B cell (primary cell): ENCODE data around the gene UNC13C. TPM values are rescaled to one million over a fixed set of nuclear protein-coding genes. Genes with fewer than 3 reads are reported as not detected.

ENCODE experiments used
- ATAC-seq: fragments of 200-7000 bp; cut with Tn5 transposase; one replicate; pipeline ENCODE4 v1.10.0; 2021; ENCODE audit warnings: low read depth, mild to moderate bottlenecking, moderate number of reproducible peaks, moderate library complexity
- CTCF ChIA-PET: fragments of 350-600 bp; sonication (Branson Sonifier 250); formaldehyde crosslinking; loops from one replicate; lab custom pipeline; 2021; ENCODE audit warnings: antibody characterized with exemption, inconsistent platforms; lab: Charles Lee
- POLR2A ChIA-PET: fragments of 350-600 bp; sonication (Branson Sonifier 250); formaldehyde crosslinking; loops from one replicate; lab custom pipeline; 2021; ENCODE audit warnings: antibody characterized with exemption; lab: Charles Lee
- DNase-seq: peaks from one replicate; pipeline ENCODE4 v3.0.0; 2013
- H2AFZ ChIP-seq: 2 replicates; pipeline ENCODE4 v1.6.1; 2012; ENCODE audit warnings: mild to moderate bottlenecking, low read depth, low read length; ENCODE audit not compliant: insufficient read depth, poor library complexity, severe bottlenecking
- H3K27ac ChIP-seq, 2 donors: 1 replicate in 1 of 2; 2 replicates in 1 of 2; pipeline ENCODE4 v1.5.1; 2012 to 2013; ENCODE audit warnings: low read length in 2 of 2, mild to moderate bottlenecking in 2 of 2, moderate library complexity in 1 of 2
- H3K27me3 ChIP-seq, 4 experiments: fragments of 200-600 bp in 1 of 4; sonication (generic) in 1 of 4; replicated peaks in 1 of 4; 1 replicate in 2 of 4; 2 replicates in 2 of 4; pipeline versions ENCODE4 v1.6.1 to v1.7.0; 2013 to 2016; ENCODE audit warnings: low read length in 3 of 4, mild to moderate bottlenecking in 2 of 4, mixed read lengths in 1 of 4, moderate library complexity in 1 of 4; ENCODE audit not compliant: insufficient read depth in 4 of 4, control insufficient read depth in 3 of 4; ENCODE audit errors: control extremely low read depth in 1 of 4
- H3K36me3 ChIP-seq, 2 experiments: replicated peaks in 1 of 2; 1 replicate in 1 of 2; 2 replicates in 1 of 2; pipeline versions ENCODE4 v1.6.1 to v1.7.1; 2013; ENCODE audit warnings: low read length in 1 of 2; ENCODE audit not compliant: insufficient read depth in 2 of 2, control insufficient read depth in 1 of 2; ENCODE audit errors: control extremely low read depth in 1 of 2, extremely low read depth in 1 of 2
- H3K4me1 ChIP-seq, 2 donors: fragments of 200-600 bp in 1 of 2; sonication (generic) in 1 of 2; 1 replicate in 1 of 2; 2 replicates in 1 of 2; pipeline versions ENCODE4 v1.5.1 to v1.6.1; 2013 to 2017; ENCODE audit warnings: low read length in 2 of 2; ENCODE audit not compliant: control insufficient read depth in 2 of 2, insufficient read depth in 2 of 2
- H3K4me2 ChIP-seq: replicated peaks from 2 replicates; pipeline ENCODE3; 2012; ENCODE audit warnings: mild to moderate bottlenecking, low read depth, low read length; ENCODE audit not compliant: poor library complexity, severe bottlenecking
- H3K4me3 ChIP-seq, 5 experiments: fragments of 200-600 bp in 1 of 5; sonication (generic) in 1 of 5; 1 replicate in 3 of 5; 2 replicates in 2 of 5; pipeline versions ENCODE4 v1.5.1 to v1.7.0; 2011 to 2016; ENCODE audit warnings: low read length in 4 of 5, mild to moderate bottlenecking in 4 of 5, low read depth in 2 of 5, control low read depth in 1 of 5, moderate library complexity in 1 of 5; ENCODE audit not compliant: insufficient read depth in 1 of 5; ENCODE audit errors: control extremely low read depth in 1 of 5, extremely low read depth in 1 of 5
- H3K79me2 ChIP-seq: fragments of 200-600 bp; sonication (generic); one replicate; pipeline ENCODE4 v1.6.0; 2016; ENCODE audit warnings: low read length; ENCODE audit not compliant: control insufficient read depth, insufficient read depth
- H3K9ac ChIP-seq: fragments of 200-600 bp; sonication (generic); 2 replicates; pipeline ENCODE4 v1.6.1; 2017; ENCODE audit warnings: mild to moderate bottlenecking, low read length, moderate library complexity
- H3K9me3 ChIP-seq, 3 donors: one replicate each; pipeline versions ENCODE4 v1.6.1 to v1.7.1; 2013; ENCODE audit warnings: low read length in 2 of 3; ENCODE audit not compliant: control insufficient read depth in 2 of 3, insufficient read depth in 1 of 3; ENCODE audit errors: control extremely low read depth in 1 of 3
- H4K20me1 ChIP-seq: 2 replicates; pipeline ENCODE4 v1.6.0; 2012; ENCODE audit warnings: mild to moderate bottlenecking, low read length; ENCODE audit not compliant: insufficient read depth, control insufficient read depth, poor library complexity, severe bottlenecking
- H3K27ac Mint-ChIP-seq: one replicate; pipeline ENCODE4 v1.8.0; 2021; ENCODE audit warnings: mixed read lengths
- H3K27me3 Mint-ChIP-seq: one replicate; pipeline ENCODE4 v1.8.0; 2021; ENCODE audit warnings: mixed read lengths
- H3K4me1 Mint-ChIP-seq: one replicate; pipeline ENCODE4 v1.8.0; 2021; ENCODE audit warnings: mixed read lengths
- H3K4me3 Mint-ChIP-seq: one replicate; pipeline ENCODE4 v1.8.0; 2021; ENCODE audit warnings: mixed read lengths
- H3K9me3 Mint-ChIP-seq: one replicate; pipeline ENCODE4 v1.8.0; 2022; ENCODE audit warnings: mixed read lengths; ENCODE audit not compliant: insufficient read depth
- EZH2 ChIP-seq: IDR thresholded peaks from 2 replicates; pipeline ENCODE4 v1.6.1; 2012; ENCODE audit warnings: borderline replicate concordance, low read depth, mild to moderate bottlenecking, moderate library complexity, low read length; ENCODE audit not compliant: insufficient read depth, poor library complexity, severe bottlenecking
- WGBS: methylation state at CpG from one replicate; pipeline ENCODE4 v1.1.5; 2013; ENCODE audit warnings: missing lambda C conversion rate; ENCODE audit not compliant: insufficient coverage; 5-methylcytosine and 5-hydroxymethylcytosine counted together
- intact Hi-C: fragments of 100-400 bp; cut with micrococcal nuclease; formaldehyde crosslinking; loops from one replicate; pipeline ENCODE4 v1.10.0; 2022
- polyA plus RNA-seq: library from polyadenylated mRNA; depleted of rRNA; stranded (reverse); fragments of >200 nt; gene quantifications from 2 replicates; pipeline ENCODE4 v1.2.3, GENCODE V29; 2012
- total RNA-seq, 2 donors: library from RNA; stranded (reverse); fragments of 120-200 nt in 1 of 2; gene quantifications; 1 replicate in 1 of 2; 2 replicates in 1 of 2; pipeline versions ENCODE4 v1.2.3 to v1.2.4, GENCODE V29; 2013 to 2022
- TF ChIP-seq, protein P1 (sequence below): fragments of 200-600 bp; IDR thresholded peaks from one replicate; pipeline ENCODE4 v1.8.0; 2022; ENCODE audit warnings: antibody characterized with exemption, mild to moderate bottlenecking

The UNC13C gene
- total and polyA plus RNA-seq, 2 donors (not counting 1 experiment from before 2014, with no cell fraction given) = not detected

GRCh38 chr15:54014067-54014655 lies 35.9 kb downstream of the UNC13C start:
- Histone ChIP-seq H4K20me1 (no peaks in the 10 kb centered on the region), H3K9ac (no peak overlapping the region), H3K79me2 (no peaks in the 10 kb centered on the region), H3K27me3 (no peaks in the 10 kb centered on the region), H2AFZ (no peak overlapping the region), H3K36me3 (no peaks in the 10 kb centered on the region), H3K4me1 (no peaks in the 10 kb centered on the region), H3K4me3 (no peak overlapping the region), H3K9me3 (no peaks in the 10 kb centered on the region), H3K27ac (no peak overlapping the region), H3K4me2 (no peak overlapping the region)
- Mint-ChIP-seq H3K4me1 (no peaks in the 10 kb centered on the region), H3K4me3 (no peak overlapping the region), H3K9me3 (no peaks in the 10 kb centered on the region), H3K27ac (no peak overlapping the region), H3K27me3 (no peaks in the 10 kb centered on the region)
- POLR2A ChIA-PET = no interaction called here
- intact Hi-C loops = no loop called here
- TF ChIP-seq, protein P1, sequence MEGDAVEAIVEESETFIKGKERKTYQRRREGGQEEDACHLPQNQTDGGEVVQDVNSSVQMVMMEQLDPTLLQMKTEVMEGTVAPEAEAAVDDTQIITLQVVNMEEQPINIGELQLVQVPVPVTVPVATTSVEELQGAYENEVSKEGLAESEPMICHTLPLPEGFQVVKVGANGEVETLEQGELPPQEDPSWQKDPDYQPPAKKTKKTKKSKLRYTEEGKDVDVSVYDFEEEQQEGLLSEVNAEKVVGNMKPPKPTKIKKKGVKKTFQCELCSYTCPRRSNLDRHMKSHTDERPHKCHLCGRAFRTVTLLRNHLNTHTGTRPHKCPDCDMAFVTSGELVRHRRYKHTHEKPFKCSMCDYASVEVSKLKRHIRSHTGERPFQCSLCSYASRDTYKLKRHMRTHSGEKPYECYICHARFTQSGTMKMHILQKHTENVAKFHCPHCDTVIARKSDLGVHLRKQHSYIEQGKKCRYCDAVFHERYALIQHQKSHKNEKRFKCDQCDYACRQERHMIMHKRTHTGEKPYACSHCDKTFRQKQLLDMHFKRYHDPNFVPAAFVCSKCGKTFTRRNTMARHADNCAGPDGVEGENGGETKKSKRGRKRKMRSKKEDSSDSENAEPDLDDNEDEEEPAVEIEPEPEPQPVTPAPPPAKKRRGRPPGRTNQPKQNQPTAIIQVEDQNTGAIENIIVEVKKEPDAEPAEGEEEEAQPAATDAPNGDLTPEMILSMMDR = no peak
- TF ChIP-seq EZH2 = no peak
- DNase-seq = no peak
- 94% methylated on average over 4 of the region's 4 CpGs for WGBS
- CTCF ChIA-PET = no interaction called here
- ATAC-seq = no peak

GRCh38 chr15:54017251-54017650 lies 39.0 kb downstream of the UNC13C start:
- CTCF ChIA-PET = no interaction called here
- Mint-ChIP-seq H3K4me1 (no peaks in the 10 kb centered on the region), H3K4me3 (no peak overlapping the region), H3K27ac (no peak overlapping the region), H3K27me3 (no peaks in the 10 kb centered on the region), H3K9me3 (peaks cover 6% of the 10 kb centered on the region)
- ATAC-seq (no peak), DNase-seq (no peak)
- Histone ChIP-seq H3K27ac (no peak overlapping the region), H3K9ac (no peak overlapping the region), H3K9me3 (no peaks in the 10 kb centered on the region), H3K36me3 (no peaks in the 10 kb centered on the region), H2AFZ (no peak overlapping the region), H3K27me3 (no peaks in the 10 kb centered on the region), H3K79me2 (no peaks in the 10 kb centered on the region), H3K4me3 (no peak overlapping the region), H3K4me1 (no peaks in the 10 kb centered on the region), H3K4me2 (no peak overlapping the region), H4K20me1 (no peaks in the 10 kb centered on the region)
- WGBS = 100% methylated on average over 1 of the region's 1 CpG
- TF ChIP-seq, protein P1 = no peak
- TF ChIP-seq EZH2 = no peak
- POLR2A ChIA-PET = no interaction called here
- intact Hi-C loops = no loop called here
